ENCODE measurements around the gene CHD2.
"Not testable (repeated sequence)": the region's sequence is repeated elsewhere in the genome, so short reads cannot be mapped to it uniquely, and the experiment has no call there.

CHD2 gene

GRCh38 chr15:92906563-92907081, 6.5 kb downstream of the CHD2 start:
- no peak for DNase-seq

- DNase-seq = no peak
Observed at GRCh38 chr15:92907229-92907628, 7.1 kb downstream of the CHD2 start.

- DNase-seq = no peak
Observed at GRCh38 chr15:92907896-92908712, 8.0 kb downstream of the CHD2 start.

GRCh38 chr15:92908713-92909057, 8.6 kb downstream of the CHD2 start:
- DNase-seq = no peak

GRCh38 chr15:92909136-92909781, 9.1 kb downstream of the CHD2 start:
- DNase-seq = no peak

- no peak for DNase-seq
Observed at GRCh38 chr15:92910451-92910850, 10.3 kb downstream of the CHD2 start.

GRCh38 chr15:92914103-92914499, 14.0 kb downstream of the CHD2 start:
- no peak for DNase-seq

- DNase-seq = no peak
Observed at GRCh38 chr15:92914768-92915221, 14.7 kb downstream of the CHD2 start.

GRCh38 chr15:92915766-92916435, 15.8 kb downstream of the CHD2 start:
- DNase-seq = no peak

- DNase-seq = peak; percentile 81
Observed at GRCh38 chr15:92917598-92918407, 17.7 kb downstream of the CHD2 start.

GRCh38 chr15:92918881-92919280, 18.8 kb downstream of the CHD2 start:
- DNase-seq = not testable (repeated sequence)

GRCh38 chr15:92920595-92921161, 20.6 kb downstream of the CHD2 start:
- DNase-seq = no peak

- DNase-seq = no peak
Observed at GRCh38 chr15:92921215-92922131, 21.3 kb downstream of the CHD2 start.

GRCh38 chr15:92922418-92923002, 22.4 kb downstream of the CHD2 start:
- no peak for DNase-seq

- no peak for DNase-seq
Observed at GRCh38 chr15:92924216-92924615, 24.1 kb downstream of the CHD2 start.

GRCh38 chr15:92925454-92925853, 25.3 kb downstream of the CHD2 start:
- no peak for DNase-seq

GRCh38 chr15:92928225-92928750, 28.2 kb downstream of the CHD2 start:
- DNase-seq = no peak

GRCh38 chr15:92929002-92929401, 28.9 kb downstream of the CHD2 start:
- DNase-seq = no peak

- no peak for DNase-seq
Observed at GRCh38 chr15:92930054-92930621, 30.0 kb downstream of the CHD2 start.

GRCh38 chr15:92930776-92931175, 30.7 kb downstream of the CHD2 start:
- DNase-seq = no peak

All from NCI-H187 treated with DMSO at 0.1 percent for 48 hours (cell line).